Chondrocyte (in vitro differentiated cells): Measurements from ENCODE around the gene CYP4F8. TPM values are rescaled to one million over a fixed set of nuclear protein-coding genes. Genes with fewer than 3 reads are reported as not detected.

Experiments
- DNase-seq: peaks from one replicate; pipeline ENCODE4 v3.0.0; 2021; ENCODE audit warnings: mixed read lengths, low spot score
- H3K27ac Mint-ChIP-seq: one replicate; pipeline ENCODE4 v1.8.0; 2021; ENCODE audit warnings: mild to moderate bottlenecking, moderate library complexity, mixed read lengths; ENCODE audit not compliant: unreplicated experiment
- H3K27me3 Mint-ChIP-seq: 2 replicates; pipeline ENCODE4 v1.8.0; 2021; ENCODE audit warnings: low read depth, mixed read lengths
- H3K36me3 Mint-ChIP-seq: 2 replicates; pipeline ENCODE4 v1.8.0; 2021; ENCODE audit warnings: low read depth, mixed read lengths
- H3K4me1 Mint-ChIP-seq: 2 replicates; pipeline ENCODE4 v1.8.0; 2021; ENCODE audit warnings: low read depth, mild to moderate bottlenecking, mixed read lengths
- H3K4me3 Mint-ChIP-seq: one replicate; pipeline ENCODE4 v1.8.0; 2021; ENCODE audit warnings: mild to moderate bottlenecking, moderate library complexity, mixed read lengths; ENCODE audit not compliant: unreplicated experiment
- H3K9me3 Mint-ChIP-seq: 2 replicates; pipeline ENCODE4 v1.8.0; 2021; ENCODE audit warnings: low read depth, mixed read lengths
- CTCF ChIP-seq: fragments of 200-600 bp; sonication (generic); IDR thresholded peaks from 2 replicates; pipeline ENCODE4 v1.5.0; 2021; ENCODE audit warnings: antibody characterized with exemption, mild to moderate bottlenecking, moderate library complexity
- total RNA-seq: library from RNA; stranded (reverse); gene quantifications from 3 replicates; pipeline ENCODE4 v1.2.1, GENCODE V29; 2021

The CYP4F8 gene
- total RNA-seq, 1 donor from 2014 or later, result not detected

DNA sequence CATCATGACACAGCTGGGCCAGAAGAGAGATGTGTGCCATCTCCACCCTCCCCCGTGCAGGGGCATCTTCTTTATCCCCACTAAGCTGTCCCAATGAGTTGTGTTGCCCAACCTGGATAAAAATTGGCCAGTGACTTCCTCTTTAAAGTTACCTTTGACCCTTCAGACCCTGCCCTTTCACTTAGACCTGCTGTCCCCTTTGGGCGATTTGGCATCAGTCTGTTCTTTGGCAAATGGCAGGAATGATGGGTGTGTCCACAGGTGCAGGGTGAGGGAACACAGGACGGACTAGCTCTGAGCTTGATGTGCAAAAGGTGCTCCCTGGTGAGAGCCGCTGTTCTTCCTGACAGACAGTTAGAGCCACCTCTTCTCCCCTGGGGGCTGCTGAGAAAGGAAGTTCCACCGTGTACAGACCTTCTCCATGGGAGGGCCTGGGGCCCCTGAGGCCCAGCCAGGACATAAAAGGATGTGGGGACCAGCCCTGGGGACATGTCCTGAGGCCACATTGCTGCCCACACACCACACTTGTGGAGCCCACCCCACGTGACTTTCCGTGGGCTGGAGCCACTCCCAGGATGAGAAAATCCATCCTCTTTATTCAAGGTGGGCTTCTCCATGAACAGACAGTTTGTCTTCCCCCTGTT is 1.7 kb downstream of the CYP4F8 start:
- no peaks in the 10 kb centered on the region for H3K36me3 Mint-ChIP-seq
- H3K27me3 Mint-ChIP-seq, result no peaks in the 10 kb centered on the region
- TF ChIP-seq CTCF, result no peak
- no peak overlapping the region for H3K27ac Mint-ChIP-seq
- no peak overlapping the region for H3K4me3 Mint-ChIP-seq
- DNase-seq, result no peak
- no peaks in the 10 kb centered on the region for H3K4me1 Mint-ChIP-seq
- peaks cover 6% of the 10 kb centered on the region for H3K9me3 Mint-ChIP-seq

DNA sequence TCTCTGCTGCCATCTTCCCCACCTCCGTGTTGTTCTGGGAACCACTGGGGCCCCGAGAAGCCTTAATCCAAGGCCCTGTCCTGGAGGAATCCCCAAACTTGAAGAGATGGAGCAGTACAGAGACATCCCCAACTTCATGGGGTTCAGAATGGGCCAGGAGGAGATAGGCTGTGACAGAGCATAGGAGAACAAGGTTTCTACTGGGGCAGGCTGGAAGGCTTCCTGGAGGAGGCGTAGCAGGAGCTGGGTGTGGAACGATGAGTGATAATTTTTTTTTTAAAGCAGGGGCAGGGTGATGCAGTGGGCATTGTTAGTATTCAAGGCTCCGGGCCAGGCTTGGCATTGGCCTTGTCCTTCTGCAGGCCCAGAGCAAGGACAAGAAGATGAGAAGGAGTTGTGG is 3.3 kb downstream of the CYP4F8 start:
- Mint-ChIP-seq H3K4me3 (no peak overlapping the region), H3K36me3 (no peaks in the 10 kb centered on the region), H3K27me3 (no peaks in the 10 kb centered on the region), H3K9me3 (peaks cover 11% of the 10 kb centered on the region), H3K4me1 (no peaks in the 10 kb centered on the region), H3K27ac (no peak overlapping the region)
- DNase-seq, result no peak
- no peak for TF ChIP-seq CTCF

GRCh38 chr19:15621801-15622200 is 6.8 kb downstream of the CYP4F8 start:
- Mint-ChIP-seq H3K27ac (no peak overlapping the region), H3K9me3 (peaks cover 11% of the 10 kb centered on the region), H3K27me3 (no peaks in the 10 kb centered on the region), H3K36me3 (no peaks in the 10 kb centered on the region), H3K4me1 (no peaks in the 10 kb centered on the region), H3K4me3 (no peak overlapping the region)
- no peak for TF ChIP-seq CTCF
- DNase-seq, result no peak

- H3K4me1 Mint-ChIP-seq, result no peaks in the 10 kb centered on the region
- no peak overlapping the region for H3K27ac Mint-ChIP-seq
- H3K36me3 Mint-ChIP-seq, result no peaks in the 10 kb centered on the region
- peaks cover 11% of the 10 kb centered on the region for H3K9me3 Mint-ChIP-seq
- no peaks in the 10 kb centered on the region for H3K27me3 Mint-ChIP-seq
- TF ChIP-seq CTCF, result no peak
- DNase-seq, result no peak
- no peak overlapping the region for H3K4me3 Mint-ChIP-seq
These were observed 8.0 kb downstream of the CYP4F8 start for GRCh38 chr19:15622991-15623390.

DNA sequence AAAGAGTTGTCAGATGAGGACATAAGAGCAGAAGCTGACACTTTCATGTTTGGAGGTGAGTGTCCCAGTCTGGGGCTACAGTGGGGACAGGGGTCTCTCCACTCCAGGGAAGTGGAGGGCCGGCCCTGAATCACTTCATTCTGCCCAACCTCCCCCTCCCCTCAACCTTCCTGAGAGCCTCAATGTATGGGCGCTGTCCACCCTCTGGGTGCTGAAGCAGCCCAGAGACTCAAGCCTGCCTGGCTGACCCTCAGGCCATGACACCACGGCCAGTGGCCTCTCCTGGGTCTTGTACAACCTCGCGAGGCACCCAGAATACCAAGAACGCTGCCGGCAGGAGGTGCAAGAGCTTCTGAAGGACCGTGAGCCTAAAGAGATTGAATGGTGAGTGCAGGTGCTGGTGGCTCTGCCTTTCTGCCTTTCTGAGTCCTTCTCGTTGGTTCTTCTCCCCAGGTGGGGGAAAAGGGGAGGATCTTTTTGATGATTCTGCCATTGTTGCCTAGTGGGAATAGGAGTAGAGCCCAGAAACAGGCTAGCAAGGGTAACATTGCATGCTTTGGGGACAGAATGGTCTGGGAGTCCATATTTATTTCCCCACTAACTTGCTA is 8.8 kb downstream of the CYP4F8 start:
- H3K9me3 Mint-ChIP-seq, result peaks cover 5% of the 10 kb centered on the region
- no peak for DNase-seq
- no peak overlapping the region for H3K27ac Mint-ChIP-seq
- no peak overlapping the region for H3K4me3 Mint-ChIP-seq
- H3K27me3 Mint-ChIP-seq, result no peaks in the 10 kb centered on the region
- H3K36me3 Mint-ChIP-seq, result no peaks in the 10 kb centered on the region
- no peaks in the 10 kb centered on the region for H3K4me1 Mint-ChIP-seq
- TF ChIP-seq CTCF, result no peak
